Activated CD8-positive, alpha-beta T cell treated with anti-CD3 and anti-CD28 coated beads for 36 hours (primary cell): ENCODE data around the gene CRIM1. TPM values are rescaled to one million over a fixed set of nuclear protein-coding genes. Genes with fewer than 3 reads are reported as not detected.

Experiments used
- ATAC-seq: fragments of 200-7000 bp; cut with Tn5 transposase; one replicate; pipeline ENCODE4 v1.10.0; 2021; ENCODE audit warnings: mild to moderate bottlenecking, moderate library complexity
- CTCF ChIA-PET: fragments of 350-600 bp; sonication (Branson Sonifier 250); formaldehyde crosslinking; loops from one replicate; lab custom pipeline; 2021; ENCODE audit warnings: antibody characterized with exemption; lab: Charles Lee
- POLR2A ChIA-PET: fragments of 350-600 bp; sonication (Branson Sonifier 250); formaldehyde crosslinking; loops from one replicate; lab custom pipeline; 2021; ENCODE audit warnings: antibody characterized with exemption; lab: Charles Lee
- DNase-seq: peaks from one replicate; pipeline ENCODE4 v3.0.0-alpha.2; 2020
- H3K27ac Mint-ChIP-seq: one replicate; pipeline ENCODE4 v1.8.0; 2021; ENCODE audit warnings: mild to moderate bottlenecking, mixed read lengths
- H3K27me3 Mint-ChIP-seq: one replicate; pipeline ENCODE4 v1.8.0; 2021; ENCODE audit warnings: mixed read lengths
- H3K36me3 Mint-ChIP-seq: one replicate; pipeline ENCODE4 v1.8.0; 2021; ENCODE audit warnings: low read depth, mixed read lengths
- H3K4me1 Mint-ChIP-seq: one replicate; pipeline ENCODE4 v1.8.0; 2021; ENCODE audit warnings: low read depth, mixed read lengths
- H3K4me3 Mint-ChIP-seq: one replicate; pipeline ENCODE4 v1.8.0; 2021; ENCODE audit warnings: mild to moderate bottlenecking, moderate library complexity, mixed read lengths
- H3K9me3 Mint-ChIP-seq: one replicate; pipeline ENCODE4 v1.8.0; 2021; ENCODE audit warnings: mixed read lengths
- CTCF ChIP-seq: fragments of 200-600 bp; IDR thresholded peaks from one replicate; pipeline ENCODE4 v1.8.0; 2022; ENCODE audit warnings: antibody characterized with exemption, mild to moderate bottlenecking
- intact Hi-C: fragments of 100-400 bp; cut with micrococcal nuclease; formaldehyde crosslinking; loops from one replicate; pipeline ENCODE4 v1.10.0; 2022
- total RNA-seq, 2 experiments: library from RNA; stranded (reverse); gene quantifications; one replicate each; pipeline ENCODE4 v1.2.3, GENCODE V29; 2021

The CRIM1 gene
- total RNA-seq, 2 experiments from 2014 or later, result 14.4 to 15.9 TPM

- no peak for ATAC-seq
- no peak for DNase-seq
- intact Hi-C loops, result no loop called here
- H3K4me3 Mint-ChIP-seq, result no peak overlapping the region
- H3K27ac Mint-ChIP-seq, result no peak overlapping the region
- POLR2A ChIA-PET, result no interaction called here
- CTCF ChIA-PET, result interaction anchor here (1.1 kb wide), 1 partner anchor 23 kb away, joined by 3 read pairs; no protein-coding TSS in a partner anchor
- TF ChIP-seq CTCF, result no peak
- H3K27me3 Mint-ChIP-seq, result no peaks in the 10 kb centered on the region
- peaks cover 65% of the 10 kb centered on the region for H3K36me3 Mint-ChIP-seq
- H3K9me3 Mint-ChIP-seq, result no peaks in the 10 kb centered on the region
- H3K4me1 Mint-ChIP-seq, result peaks cover 19% of the 10 kb centered on the region
Observed at GRCh38 chr2:36582538-36582937, 227.0 kb downstream of the CRIM1 start.

GRCh38 chr2:36582951-36583350 lies 227.4 kb downstream of the CRIM1 start:
- H3K4me3 Mint-ChIP-seq, result no peak overlapping the region
- DNase-seq, result no peak
- H3K4me1 Mint-ChIP-seq, result peaks cover 19% of the 10 kb centered on the region
- no peak for TF ChIP-seq CTCF
- H3K27ac Mint-ChIP-seq, result no peak overlapping the region
- intact Hi-C loops, result no loop called here
- ChIA-PET CTCF (no interaction called here), POLR2A (no interaction called here)
- H3K27me3 Mint-ChIP-seq, result no peaks in the 10 kb centered on the region
- ATAC-seq, result no peak
- peaks cover 63% of the 10 kb centered on the region for H3K36me3 Mint-ChIP-seq
- no peaks in the 10 kb centered on the region for H3K9me3 Mint-ChIP-seq

DNA sequence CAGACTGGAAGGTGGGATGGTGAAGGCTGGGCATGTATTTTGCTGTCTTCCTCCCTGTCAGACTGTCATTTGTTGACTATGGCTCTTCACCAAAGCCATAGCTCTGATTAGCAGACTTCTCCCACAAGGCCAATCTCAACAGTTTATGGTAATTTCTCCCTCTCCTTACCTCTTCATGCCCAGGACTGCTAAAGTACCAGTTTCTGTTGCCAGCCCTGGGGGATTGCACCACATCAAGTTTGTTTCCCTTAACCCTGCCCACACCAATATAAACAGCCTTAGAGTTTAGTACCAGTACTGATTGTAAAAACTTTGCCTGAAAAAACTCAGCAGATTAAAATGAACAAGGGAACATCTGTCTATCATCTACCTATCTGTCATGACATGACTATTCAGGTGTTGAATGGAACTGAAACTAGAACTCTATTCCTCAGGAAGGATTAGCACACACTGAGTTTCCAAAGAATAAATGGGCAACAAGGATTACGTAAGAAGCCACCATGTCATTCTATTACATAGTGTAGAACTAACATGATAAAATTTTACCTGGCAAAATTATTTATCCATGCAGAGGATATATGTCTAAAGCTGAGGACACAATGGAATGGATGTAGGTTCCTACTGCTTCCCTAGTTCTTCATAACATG lies 228.7 kb downstream of the CRIM1 start:
- no peak for DNase-seq
- intact Hi-C loops, result no loop called here
- TF ChIP-seq CTCF, result no peak
- Mint-ChIP-seq H3K27ac (no peak overlapping the region), H3K9me3 (no peaks in the 10 kb centered on the region), H3K27me3 (no peaks in the 10 kb centered on the region), H3K4me1 (peaks cover 7% of the 10 kb centered on the region), H3K4me3 (no peak overlapping the region), H3K36me3 (peaks cover 54% of the 10 kb centered on the region)
- ChIA-PET CTCF (interaction anchor here (1.6 kb wide), 1 partner anchor 10 kb away, joined by 4 read pairs; no protein-coding TSS in a partner anchor), POLR2A (no interaction called here)
- no peak for ATAC-seq

- H3K4me1 Mint-ChIP-seq, result peaks cover 11% of the 10 kb centered on the region
- no peak for ATAC-seq
- DNase-seq, result no peak
- peaks cover 46% of the 10 kb centered on the region for H3K36me3 Mint-ChIP-seq
- no peak overlapping the region for H3K27ac Mint-ChIP-seq
- intact Hi-C loops, result no loop called here
- POLR2A ChIA-PET, result no interaction called here
- H3K9me3 Mint-ChIP-seq, result no peaks in the 10 kb centered on the region
- H3K27me3 Mint-ChIP-seq, result no peaks in the 10 kb centered on the region
- CTCF ChIA-PET, result no interaction called here
- H3K4me3 Mint-ChIP-seq, result no peak overlapping the region
- no peak for TF ChIP-seq CTCF
Observed at GRCh38 chr2:36586672-36587071, 231.1 kb downstream of the CRIM1 start.

DNA sequence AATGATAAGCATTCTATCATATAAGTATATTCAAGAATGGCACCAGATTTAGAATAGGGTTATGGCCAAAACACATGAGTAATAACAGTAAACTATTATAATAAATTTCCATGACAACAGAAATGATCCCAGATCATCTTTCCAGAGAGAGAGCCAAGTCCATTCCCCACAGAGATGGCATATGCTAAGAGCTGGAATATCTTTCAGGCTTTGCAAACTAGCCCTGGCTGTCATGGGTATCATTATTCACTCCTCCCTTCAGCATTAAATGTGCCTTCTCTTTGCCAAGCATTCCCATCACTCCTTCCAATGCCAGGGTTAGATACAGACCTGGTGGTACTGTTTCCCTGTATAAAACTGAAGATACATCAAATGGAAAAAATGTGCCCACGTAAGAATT lies 231.5 kb downstream of the CRIM1 start:
- no peak overlapping the region for H3K4me3 Mint-ChIP-seq
- no peaks in the 10 kb centered on the region for H3K27me3 Mint-ChIP-seq
- no peak for DNase-seq
- H3K27ac Mint-ChIP-seq, result no peak overlapping the region
- no peak for TF ChIP-seq CTCF
- no peaks in the 10 kb centered on the region for H3K9me3 Mint-ChIP-seq
- intact Hi-C loops, result no loop called here
- H3K36me3 Mint-ChIP-seq, result peaks cover 46% of the 10 kb centered on the region
- ATAC-seq, result no peak
- CTCF ChIA-PET, result no interaction called here
- POLR2A ChIA-PET, result no interaction called here
- H3K4me1 Mint-ChIP-seq, result peaks cover 15% of the 10 kb centered on the region
